ENCODE data around the gene TMEM175. TPM values are rescaled to one million over a fixed set of nuclear protein-coding genes. Genes with fewer than 3 reads are reported as not detected.

TMEM175 gene
- total and polyA plus RNA-seq, 4 donors, result 23.7 to 43.7 (median 27.4) TPM

DNA sequence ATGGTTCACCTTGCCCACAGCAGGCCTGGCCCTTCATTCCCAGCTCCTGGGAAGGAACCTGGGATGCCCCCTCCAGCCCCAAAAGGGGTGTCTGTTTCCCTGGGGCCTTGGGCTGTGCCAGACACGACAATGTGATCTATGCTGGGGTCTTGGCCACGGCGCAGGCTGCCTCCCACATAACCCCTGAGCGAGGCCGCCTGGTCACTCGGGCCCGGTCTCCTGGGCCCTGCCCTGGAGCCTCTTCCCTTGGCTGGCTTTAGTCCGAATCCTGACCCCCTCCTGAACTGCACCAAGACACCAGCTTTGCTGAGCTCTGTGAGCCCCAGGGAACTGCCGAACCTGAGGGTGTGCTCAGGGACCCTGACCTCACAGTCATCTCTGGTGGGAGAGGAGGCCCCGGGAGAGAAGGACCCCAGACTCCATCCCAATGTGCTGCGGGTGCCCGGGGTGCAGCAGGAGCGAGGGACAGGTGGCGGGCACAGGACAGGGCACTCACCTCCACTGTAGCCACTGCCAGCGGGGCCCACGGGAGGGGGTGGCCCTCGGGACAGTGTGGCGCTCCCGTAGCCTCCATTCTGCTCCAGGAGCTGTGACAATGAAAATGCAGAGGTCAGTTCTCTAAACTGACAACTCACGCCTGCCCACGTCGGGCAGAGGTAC lies 42.1 kb upstream of the TMEM175 start:
- ATAC-seq (ENCODE audit: insufficient read depth, low FRiP score), result no peak
- DNase-seq, result no peak
- Histone ChIP-seq H3K27ac (ENCODE audit: low read depth in 1 of 2, low read length in 1 of 2) (no peak overlapping the region), H3K27me3 (ENCODE audit: control insufficient read depth in 3 of 3, insufficient read depth in 3 of 3, low read length in 2 of 3) (no peaks in the 10 kb centered on the region), H3K4me3 (no peak overlapping the region), H3K4me1 (ENCODE audit: control insufficient read depth in 5 of 5, insufficient read depth in 5 of 5, low read length in 5 of 5) (no peaks in the 10 kb centered on the region), H3K9ac (ENCODE audit: insufficient read depth in 1 of 2, low read length in 2 of 2) (no peak overlapping the region), H3K36me3 (ENCODE audit: control insufficient read depth in 4 of 4, insufficient read depth in 4 of 4, low read length in 4 of 4) (peaks cover 7 to 78% (median 19%) of the 10 kb centered on the region in 4 donors), H3K9me3 (ENCODE audit: control insufficient read depth in 4 of 4, insufficient read depth in 3 of 4, low read length in 3 of 4) (peaks cover 0 to 4% (median 0%) of the 10 kb centered on the region in 4 donors)
- WGBS, 2 donors, result 95 to 97% methylated on average over 22 of the region's 22 CpGs
- TF ChIP-seq, protein P1, sequence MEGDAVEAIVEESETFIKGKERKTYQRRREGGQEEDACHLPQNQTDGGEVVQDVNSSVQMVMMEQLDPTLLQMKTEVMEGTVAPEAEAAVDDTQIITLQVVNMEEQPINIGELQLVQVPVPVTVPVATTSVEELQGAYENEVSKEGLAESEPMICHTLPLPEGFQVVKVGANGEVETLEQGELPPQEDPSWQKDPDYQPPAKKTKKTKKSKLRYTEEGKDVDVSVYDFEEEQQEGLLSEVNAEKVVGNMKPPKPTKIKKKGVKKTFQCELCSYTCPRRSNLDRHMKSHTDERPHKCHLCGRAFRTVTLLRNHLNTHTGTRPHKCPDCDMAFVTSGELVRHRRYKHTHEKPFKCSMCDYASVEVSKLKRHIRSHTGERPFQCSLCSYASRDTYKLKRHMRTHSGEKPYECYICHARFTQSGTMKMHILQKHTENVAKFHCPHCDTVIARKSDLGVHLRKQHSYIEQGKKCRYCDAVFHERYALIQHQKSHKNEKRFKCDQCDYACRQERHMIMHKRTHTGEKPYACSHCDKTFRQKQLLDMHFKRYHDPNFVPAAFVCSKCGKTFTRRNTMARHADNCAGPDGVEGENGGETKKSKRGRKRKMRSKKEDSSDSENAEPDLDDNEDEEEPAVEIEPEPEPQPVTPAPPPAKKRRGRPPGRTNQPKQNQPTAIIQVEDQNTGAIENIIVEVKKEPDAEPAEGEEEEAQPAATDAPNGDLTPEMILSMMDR (IDR thresholded peaks at IDR 0.05; ENCODE audit: control extremely low read depth, extremely low read depth), result no peak

DNA sequence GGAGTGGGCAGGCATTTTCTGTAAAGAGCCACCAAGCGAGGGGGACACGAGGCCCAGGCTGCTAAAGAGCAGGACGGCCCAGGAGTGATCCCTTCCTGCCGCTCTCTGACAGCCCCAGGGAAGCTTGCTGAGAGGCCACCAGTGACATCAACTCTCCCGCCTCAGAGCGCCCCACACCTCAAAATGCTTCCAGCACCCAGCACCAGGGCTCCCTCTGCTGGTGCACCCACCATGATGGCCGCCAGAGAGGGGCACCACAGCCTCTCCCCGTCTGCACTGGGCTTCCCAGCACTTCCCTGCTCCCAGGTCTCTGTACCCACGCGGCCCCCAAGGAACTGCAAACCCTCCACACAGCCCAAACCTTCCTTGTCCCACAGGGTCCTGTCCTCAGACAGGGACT lies 40.5 kb upstream of the TMEM175 start:
- H3K27me3 ChIP-seq (ENCODE audit: control insufficient read depth in 3 of 3, insufficient read depth in 3 of 3, low read length in 2 of 3), result no peaks in the 10 kb centered on the region
- peaks cover 11 to 81% (median 22%) of the 10 kb centered on the region in 4 donors for H3K36me3 ChIP-seq (ENCODE audit: control insufficient read depth in 4 of 4, insufficient read depth in 4 of 4, low read length in 4 of 4)
- 93 to 95% methylated on average over 10 of the region's 10 CpGs for WGBS, 2 donors
- no peak overlapping the region for H3K9ac ChIP-seq (ENCODE audit: insufficient read depth in 1 of 2, low read length in 2 of 2)
- peaks cover 0 to 4% (median 0%) of the 10 kb centered on the region in 4 donors for H3K9me3 ChIP-seq (ENCODE audit: control insufficient read depth in 4 of 4, insufficient read depth in 3 of 4, low read length in 3 of 4)
- DNase-seq, result no peak
- H3K4me3 ChIP-seq, result no peak overlapping the region
- TF ChIP-seq, protein P1 (IDR thresholded peaks at IDR 0.05; ENCODE audit: control extremely low read depth, extremely low read depth), result no peak
- no peak overlapping the region for H3K27ac ChIP-seq (ENCODE audit: low read depth in 1 of 2, low read length in 1 of 2)
- ATAC-seq (ENCODE audit: insufficient read depth, low FRiP score), result no peak
- no peaks in the 10 kb centered on the region for H3K4me1 ChIP-seq (ENCODE audit: control insufficient read depth in 5 of 5, insufficient read depth in 5 of 5, low read length in 5 of 5)

DNA sequence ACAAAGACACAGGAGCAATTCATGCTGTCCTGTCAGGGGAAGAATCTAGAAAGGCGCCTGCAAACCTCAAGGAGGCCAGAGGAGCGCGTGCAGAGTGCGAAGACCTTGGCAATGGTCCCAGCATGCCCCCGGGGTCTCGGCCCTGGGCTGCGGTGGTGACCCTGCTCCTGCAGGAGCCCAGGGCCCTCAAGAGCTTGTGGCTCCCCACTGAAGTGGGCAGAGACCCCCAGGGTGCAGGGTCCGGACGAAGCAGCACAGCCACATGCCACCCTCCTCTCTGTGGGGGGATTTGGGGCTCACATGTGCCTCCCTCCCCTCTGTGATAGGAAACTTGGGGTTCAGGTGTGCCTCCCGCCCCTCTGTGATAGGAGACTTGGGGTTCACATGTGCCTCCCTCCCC lies 39.5 kb upstream of the TMEM175 start:
- no peak for DNase-seq
- peaks cover 11 to 85% (median 22%) of the 10 kb centered on the region in 4 donors for H3K36me3 ChIP-seq (ENCODE audit: control insufficient read depth in 4 of 4, insufficient read depth in 4 of 4, low read length in 4 of 4)
- H3K27me3 ChIP-seq (ENCODE audit: control insufficient read depth in 3 of 3, insufficient read depth in 3 of 3, low read length in 2 of 3), result no peaks in the 10 kb centered on the region
- H3K27ac ChIP-seq (ENCODE audit: low read depth in 1 of 2, low read length in 1 of 2), result no peak overlapping the region
- WGBS, 2 donors, result 97 to 99% methylated on average over 9 to 10 of the region's 10 CpGs
- no peak overlapping the region for H3K9ac ChIP-seq (ENCODE audit: insufficient read depth in 1 of 2, low read length in 2 of 2)
- no peak overlapping the region for H3K4me3 ChIP-seq
- no peaks in the 10 kb centered on the region for H3K4me1 ChIP-seq (ENCODE audit: control insufficient read depth in 5 of 5, insufficient read depth in 5 of 5, low read length in 5 of 5)
- TF ChIP-seq, protein P1 (IDR thresholded peaks at IDR 0.05; ENCODE audit: control extremely low read depth, extremely low read depth), result no peak
- no peaks in the 10 kb centered on the region for H3K9me3 ChIP-seq (ENCODE audit: control insufficient read depth in 4 of 4, insufficient read depth in 3 of 4, low read length in 3 of 4)
- ATAC-seq (ENCODE audit: insufficient read depth, low FRiP score), result no peak
